H9 (cell line): ENCODE measurements around the gene TTLL13. TPM values are rescaled to one million over a fixed set of nuclear protein-coding genes. Genes with fewer than 3 reads are reported as not detected.

Experiments
- DNase-seq: peaks from one replicate; pipeline ENCODE4 v3.0.0-alpha.2; 2017
- H2AFZ ChIP-seq: one replicate; pipeline ENCODE4 v1.6.1; 2013; ENCODE audit warnings: mild to moderate bottlenecking, low read length, control low read depth, moderate library complexity
- H2AK5ac ChIP-seq: 2 replicates; pipeline ENCODE4 v1.6.1; 2013; ENCODE audit warnings: low read length, control low read depth, mixed read lengths; ENCODE audit not compliant: insufficient read length
- H2BK120ac ChIP-seq: one replicate; pipeline ENCODE4 v1.6.1; 2013; ENCODE audit warnings: low read depth, mild to moderate bottlenecking, low read length, control low read depth, inconsistent platforms; ENCODE audit not compliant: poor library complexity, severe bottlenecking
- H2BK12ac ChIP-seq: 2 replicates; pipeline ENCODE4 v1.6.1; 2013; ENCODE audit warnings: low read length, control low read depth, mixed read lengths, low read depth; ENCODE audit not compliant: insufficient read length
- H2BK15ac ChIP-seq: 2 replicates; pipeline ENCODE4 v1.6.1; 2013; ENCODE audit warnings: low read depth, low read length, control low read depth
- H2BK20ac ChIP-seq: one replicate; pipeline ENCODE4 v1.6.1; 2013; ENCODE audit warnings: low read depth, mild to moderate bottlenecking, low read length, control low read depth, inconsistent platforms; ENCODE audit not compliant: poor library complexity, severe bottlenecking
- H2BK5ac ChIP-seq: 2 replicates; pipeline ENCODE4 v1.6.1; 2013; ENCODE audit warnings: low read length, control low read depth, mixed read lengths; ENCODE audit not compliant: insufficient read length
- H3K14ac ChIP-seq: 2 replicates; pipeline ENCODE4 v1.6.1; 2013; ENCODE audit warnings: low read length, control low read depth; ENCODE audit not compliant: insufficient read depth
- H3K18ac ChIP-seq: 2 replicates; pipeline ENCODE4 v1.6.1; 2013; ENCODE audit warnings: low read depth, mild to moderate bottlenecking, mixed read lengths, low read length, control low read depth; ENCODE audit not compliant: insufficient read length
- H3K23ac ChIP-seq: 2 replicates; pipeline ENCODE4 v1.6.1; 2013; ENCODE audit warnings: low read length, control low read depth, mixed read lengths, low read depth; ENCODE audit not compliant: insufficient read length
- H3K23me2 ChIP-seq: 2 replicates; pipeline ENCODE4 v1.6.1; 2013; ENCODE audit warnings: low read depth, mild to moderate bottlenecking, mixed read lengths, low read length, control low read depth; ENCODE audit not compliant: insufficient read length, poor library complexity, severe bottlenecking
- H3K27ac ChIP-seq: 2 replicates; pipeline ENCODE4 v1.5.1; 2013; ENCODE audit warnings: low read length, control low read depth, mixed read lengths, low read depth; ENCODE audit not compliant: insufficient read length
- H3K27me3 ChIP-seq: 2 replicates; pipeline ENCODE4 v1.6.1; 2013; ENCODE audit warnings: low read length, control low read depth, inconsistent platforms; ENCODE audit not compliant: insufficient read depth
- H3K4ac ChIP-seq: 2 replicates; pipeline ENCODE4 v1.6.1; 2013; ENCODE audit warnings: low read depth, mild to moderate bottlenecking, control low read depth, inconsistent platforms, low read length, moderate library complexity
- H3K4me1 ChIP-seq: 2 replicates; pipeline ENCODE4 v1.6.1; 2013; ENCODE audit warnings: low read length, control low read depth, inconsistent platforms; ENCODE audit not compliant: insufficient read depth
- H3K4me2 ChIP-seq: 2 replicates; pipeline ENCODE4 v1.6.1; 2013; ENCODE audit warnings: low read length, control low read depth, mixed read lengths; ENCODE audit not compliant: insufficient read length, insufficient read depth
- H3K56ac ChIP-seq: 2 replicates; pipeline ENCODE4 v1.6.1; 2013; ENCODE audit warnings: low read depth, mild to moderate bottlenecking, mixed read lengths, low read length, control low read depth; ENCODE audit not compliant: insufficient read length
- H3K79me1 ChIP-seq: 2 replicates; pipeline ENCODE4 v1.6.1; 2013; ENCODE audit warnings: low read depth, mild to moderate bottlenecking, moderate library complexity, low read length, control low read depth, inconsistent platforms; ENCODE audit not compliant: insufficient read depth, poor library complexity, severe bottlenecking
- H3K79me2 ChIP-seq: 2 replicates; pipeline ENCODE4 v1.6.1; 2013; ENCODE audit warnings: low read length, control low read depth, inconsistent platforms; ENCODE audit not compliant: insufficient read depth
- H3K9ac ChIP-seq: 2 replicates; pipeline ENCODE4 v1.6.1; 2013; ENCODE audit warnings: low read length, control low read depth, mixed read lengths; ENCODE audit not compliant: insufficient read length; ENCODE audit errors: extremely low read depth
- H3K9me3 ChIP-seq: one replicate; pipeline ENCODE4 v1.6.1; 2013; ENCODE audit warnings: low read depth, low read length, inconsistent platforms; ENCODE audit not compliant: control insufficient read depth
- H3T11ph ChIP-seq: one replicate; pipeline ENCODE4 v1.6.1; 2013; ENCODE audit warnings: mild to moderate bottlenecking, low read length, control low read depth, inconsistent platforms
- H4K20me1 ChIP-seq: one replicate; pipeline ENCODE4 v1.6.1; 2013; ENCODE audit not compliant: control insufficient read depth, insufficient read length, insufficient read depth
- H4K5ac ChIP-seq: 2 replicates; pipeline ENCODE4 v1.6.1; 2013; ENCODE audit warnings: low read depth, mild to moderate bottlenecking, mixed read lengths, low read length, control low read depth; ENCODE audit not compliant: insufficient read length
- H4K8ac ChIP-seq: replicated peaks from 2 replicates; pipeline ENCODE4 v1.6.1; 2013; ENCODE audit warnings: low read length, control low read depth, mixed read lengths, low read depth; ENCODE audit not compliant: insufficient read length
- H4K91ac ChIP-seq: 2 replicates; pipeline ENCODE4 v1.6.1; 2013; ENCODE audit warnings: low read depth, mild to moderate bottlenecking, moderate library complexity, mixed read lengths, low read length, control low read depth; ENCODE audit not compliant: insufficient read length
- H3K27ac Mint-ChIP-seq, 3 experiments: 2 replicates in 2 of 3; 3 replicates in 1 of 3; pipeline ENCODE4 v1.8.0; 2020 to 2021; ENCODE audit warnings: mixed read lengths in 3 of 3, mild to moderate bottlenecking in 1 of 3, moderate library complexity in 1 of 3
- H3K27me3 Mint-ChIP-seq: 2 replicates; pipeline ENCODE4 v1.8.0; 2021; ENCODE audit warnings: low read depth, mild to moderate bottlenecking, moderate library complexity, mixed read lengths
- H3K36me3 Mint-ChIP-seq, 3 experiments: 2 replicates in 2 of 3; 3 replicates in 1 of 3; pipeline ENCODE4 v1.8.0; 2020 to 2021; ENCODE audit warnings: low read depth in 3 of 3, mixed read lengths in 3 of 3; ENCODE audit not compliant: insufficient read depth in 1 of 3
- H3K4me1 Mint-ChIP-seq, 2 experiments: 2 replicates each; pipeline ENCODE4 v1.8.0; 2020; ENCODE audit warnings: mixed read lengths in 2 of 2
- H3K4me3 Mint-ChIP-seq, 2 experiments: 2 replicates in 1 of 2; 3 replicates in 1 of 2; pipeline ENCODE4 v1.8.0; 2020 to 2021; ENCODE audit warnings: mild to moderate bottlenecking in 2 of 2, mixed read lengths in 2 of 2, moderate library complexity in 1 of 2
- H3K9me3 Mint-ChIP-seq, 2 experiments: 2 replicates in 1 of 2; 3 replicates in 1 of 2; pipeline ENCODE4 v1.8.0; 2020; ENCODE audit warnings: mild to moderate bottlenecking in 2 of 2, mixed read lengths in 2 of 2, moderate library complexity in 1 of 2
- CTCF ChIP-seq: fragments of 200-600 bp; sonication (generic); conservative IDR thresholded peaks from 3 replicates; pipeline ENCODE4 v1.8.0; 2021; ENCODE audit warnings: antibody characterized with exemption, mild to moderate bottlenecking
- WGBS: extraction: QIAGEN DNeasy Blood & Tissue Kit; methylation state at CpG from one replicate; pipeline ENCODE4 v1.1.7; 2013; ENCODE audit warnings: missing lambda C conversion rate, low lambda C conversion rate, mixed read lengths; ENCODE audit not compliant: insufficient read length; ENCODE audit errors: extremely low coverage; 5-methylcytosine and 5-hydroxymethylcytosine counted together
- total RNA-seq: library from RNA; stranded (reverse); gene quantifications from 2 replicates; pipeline ENCODE4 v1.2.1, GENCODE V29; 2021

Gene TTLL13
- total RNA-seq, 1 experiment from 2014 or later: not detected

GRCh38 chr15:90208356-90208755 is 41.0 kb upstream of the TTLL13 start:
- Histone ChIP-seq H3K18ac (no peak overlapping the region), H4K8ac (no peak overlapping the region), H3K4me1 (no peaks in the 10 kb centered on the region), H3K4ac (no peak overlapping the region), H2AFZ (no peak overlapping the region), H3T11ph (no peak overlapping the region), H3K23me2 (peaks cover 4% of the 10 kb centered on the region), H2BK12ac (no peak overlapping the region), H2BK120ac (no peak overlapping the region), H4K20me1 (no peaks in the 10 kb centered on the region), H2BK15ac (no peak overlapping the region), H3K27me3 (no peaks in the 10 kb centered on the region), H2AK5ac (no peak overlapping the region), H3K79me2 (peaks cover 3% of the 10 kb centered on the region; the same call in 1 of the 2 replicates), H3K27ac (no peak overlapping the region), H3K9ac (no peak overlapping the region), H3K56ac (no peak overlapping the region), H3K14ac (no peak overlapping the region), H3K79me1 (peaks cover 5% of the 10 kb centered on the region), H4K5ac (no peak overlapping the region), H2BK20ac (no peak overlapping the region), H3K23ac (no peak overlapping the region), H3K4me2 (no peak overlapping the region), H4K91ac (no peak overlapping the region), H3K9me3 (no peaks in the 10 kb centered on the region), H2BK5ac (no peak overlapping the region)
- Mint-ChIP-seq H3K4me1 (peaks cover 8 to 12% of the 10 kb centered on the region in 2 experiments), H3K9me3 (no peaks in the 10 kb centered on the region), H3K4me3 (no peak overlapping the region), H3K27me3 (no peaks in the 10 kb centered on the region), H3K27ac (no peak overlapping the region), H3K36me3 (peaks cover 11 to 22% (median 17%) of the 10 kb centered on the region in 3 experiments; a peak in 6 of 7 replicates)
- TF ChIP-seq CTCF: no peak
- WGBS: no CpG with 5 or more reads among the region's 6 CpGs
- no peak for DNase-seq
